SIG-M5 (cell line): ENCODE measurements around the gene PON3.
"Not testable (repeated sequence)": the region's sequence is repeated elsewhere in the genome, so short reads cannot be mapped to it uniquely, and the experiment has no call there.

Source experiments
- DNase-seq: peaks from one replicate; lab custom pipeline; 2025; lab: John Stamatoyannopoulos, UW

PON3 gene

GRCh38 chr7:95411666-95412065, 15.5 kb upstream of the PON3 start:
- DNase-seq: no peak

DNA sequence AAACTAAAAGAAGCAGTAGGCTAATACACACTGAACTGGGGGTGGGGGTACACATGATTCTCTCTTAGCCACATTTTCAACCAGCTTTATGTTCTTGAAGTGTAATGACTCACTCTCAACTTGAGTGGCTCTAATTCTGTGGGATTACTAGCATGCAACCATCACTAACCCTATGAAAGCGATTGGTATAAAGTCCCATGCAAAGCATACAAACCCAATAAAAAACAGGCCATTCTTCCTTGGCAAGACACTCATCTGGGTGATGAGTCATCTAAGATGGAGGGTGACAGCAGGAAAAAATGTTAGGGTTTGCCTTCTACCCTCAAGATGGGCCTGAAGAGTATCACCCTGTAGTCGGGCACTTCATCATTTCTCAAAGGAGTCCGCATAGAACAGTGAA, 14.9 kb upstream of the PON3 start:
- no peak for DNase-seq

- no peak for DNase-seq
These were observed 11.6 kb upstream of the PON3 start for GRCh38 chr7:95407751-95408150.

DNA sequence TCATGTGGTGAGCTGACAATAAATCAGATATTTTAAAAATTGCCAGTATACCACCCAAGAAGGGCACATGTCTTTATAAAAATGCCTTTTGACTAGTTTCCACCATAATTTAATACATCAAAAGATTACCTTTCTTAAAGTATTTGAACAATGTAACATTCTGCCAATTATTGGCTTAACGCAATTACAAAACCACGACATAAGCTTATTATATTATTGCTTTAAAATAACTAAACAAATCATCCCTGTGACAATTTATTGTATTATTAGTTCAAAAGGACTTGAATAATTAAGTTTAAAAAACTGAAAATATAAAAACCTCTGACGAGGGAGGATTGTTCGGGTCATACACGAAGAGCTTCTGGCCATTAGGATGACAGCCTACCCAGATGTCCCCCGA, 9.6 kb upstream of the PON3 start:
- no peak for DNase-seq

- DNase-seq: no peak
These were observed 9.0 kb upstream of the PON3 start for GRCh38 chr7:95405208-95405607.

- DNase-seq: no peak
These were observed 8.2 kb upstream of the PON3 start for GRCh38 chr7:95404316-95404865.

- DNase-seq: no peak
These were observed 2.2 kb upstream of the PON3 start for GRCh38 chr7:95398155-95398940.

- no peak for DNase-seq
These were observed 1.2 kb upstream of the PON3 start for GRCh38 chr7:95397381-95397780.

DNA sequence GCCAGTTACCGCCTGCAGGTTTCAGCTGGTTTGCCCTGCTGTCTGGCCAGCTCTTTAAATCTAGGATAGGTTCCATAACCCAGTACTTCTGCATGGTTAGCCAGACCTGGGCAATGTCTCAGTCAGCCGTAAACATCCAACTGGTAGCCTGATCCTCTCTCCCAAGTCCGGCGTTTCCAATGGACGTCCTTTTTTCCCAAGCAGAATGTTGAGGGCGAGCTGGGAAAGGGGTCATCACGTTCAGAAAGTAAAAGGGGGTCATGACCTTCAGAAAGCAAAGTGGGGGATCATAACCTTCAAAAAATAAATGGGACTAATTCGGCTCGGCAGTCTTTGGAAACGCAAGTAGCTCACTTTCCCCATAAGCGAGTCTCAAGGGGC, 430 bp downstream of the PON3 start:
- DNase-seq: no peak

DNA sequence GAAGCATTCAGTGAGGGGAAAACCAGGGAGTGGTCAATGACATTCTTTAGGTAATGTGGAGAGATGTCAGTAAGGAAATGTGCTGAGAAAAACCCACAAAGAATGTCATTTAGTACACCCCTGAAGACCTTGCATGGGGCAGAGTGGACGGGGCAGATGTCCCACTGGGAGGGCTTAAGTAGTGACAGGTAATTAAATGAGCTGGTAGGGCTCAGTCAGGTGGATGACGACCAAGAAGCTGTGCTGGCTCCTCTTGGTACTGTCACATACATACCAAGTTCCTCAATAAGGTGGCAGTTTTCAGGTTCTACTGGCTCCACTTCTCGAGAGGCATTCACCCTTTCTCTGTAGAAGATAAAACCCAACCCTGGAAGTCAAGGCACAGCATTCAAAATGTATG, 1.8 kb downstream of the PON3 start:
- DNase-seq: no peak

GRCh38 chr7:95391761-95392160, 4.4 kb downstream of the PON3 start:
- DNase-seq: no peak

GRCh38 chr7:95389516-95389915, 6.7 kb downstream of the PON3 start:
- DNase-seq: no peak

GRCh38 chr7:95379457-95379856, 16.7 kb downstream of the PON3 start:
- not testable (repeated sequence) for DNase-seq

GRCh38 chr7:95376632-95377400, 19.4 kb downstream of the PON3 start:
- no peak for DNase-seq

DNA sequence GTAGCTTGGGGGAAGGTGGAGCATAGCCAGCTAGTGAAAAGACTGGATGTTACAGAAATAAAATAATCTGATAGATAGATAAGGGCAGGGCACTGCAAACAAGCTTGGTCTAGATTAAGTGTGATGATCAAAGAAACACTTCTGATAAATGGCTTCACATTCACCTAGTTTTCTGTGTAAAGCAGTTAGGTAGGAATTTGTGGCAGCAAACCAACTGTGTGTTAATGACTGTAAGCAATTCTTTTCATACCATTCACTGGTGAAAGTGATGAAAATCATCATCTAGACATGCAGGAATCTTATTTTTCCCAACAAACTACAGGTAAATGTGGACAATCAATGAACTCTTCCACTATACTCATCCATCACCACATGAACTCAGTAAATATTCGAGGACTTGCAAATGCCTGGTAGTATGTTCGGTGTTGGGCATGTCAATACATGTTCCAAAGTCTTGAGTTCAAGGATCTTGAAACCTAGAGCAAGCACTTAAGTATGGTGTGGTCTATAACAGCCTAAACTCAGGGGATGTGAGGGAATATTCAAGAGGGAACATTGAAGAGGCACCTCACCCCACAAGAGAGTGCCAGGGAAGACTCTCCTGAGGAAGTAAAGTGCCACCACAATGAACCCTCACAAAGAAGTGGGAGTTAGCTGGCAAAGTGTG, 20.5 kb downstream of the PON3 start:
- no peak for DNase-seq

- no peak for DNase-seq
These were observed 22.9 kb downstream of the PON3 start for GRCh38 chr7:95373323-95373722.

DNA sequence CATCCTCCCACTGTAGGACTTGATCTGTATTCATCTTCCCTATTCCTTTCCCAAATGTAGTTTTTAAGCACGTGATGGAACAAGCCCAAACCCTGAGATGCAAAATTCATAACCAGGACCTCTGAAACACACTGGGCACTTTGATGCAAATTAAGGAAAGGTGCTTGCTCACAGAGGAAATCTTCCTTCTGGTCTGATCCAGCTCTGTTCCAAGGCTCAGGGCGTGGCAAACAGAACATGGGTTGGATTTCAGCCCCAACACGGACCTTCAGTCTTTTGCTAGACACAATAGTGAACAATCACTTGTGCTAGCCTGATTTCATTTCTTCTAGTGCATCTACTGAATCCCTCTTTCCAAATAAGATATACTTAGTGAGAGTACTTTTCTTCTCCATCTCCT, 27.9 kb downstream of the PON3 start:
- no peak for DNase-seq

GRCh38 chr7:95367606-95368005, 28.6 kb downstream of the PON3 start:
- DNase-seq: no peak

DNA sequence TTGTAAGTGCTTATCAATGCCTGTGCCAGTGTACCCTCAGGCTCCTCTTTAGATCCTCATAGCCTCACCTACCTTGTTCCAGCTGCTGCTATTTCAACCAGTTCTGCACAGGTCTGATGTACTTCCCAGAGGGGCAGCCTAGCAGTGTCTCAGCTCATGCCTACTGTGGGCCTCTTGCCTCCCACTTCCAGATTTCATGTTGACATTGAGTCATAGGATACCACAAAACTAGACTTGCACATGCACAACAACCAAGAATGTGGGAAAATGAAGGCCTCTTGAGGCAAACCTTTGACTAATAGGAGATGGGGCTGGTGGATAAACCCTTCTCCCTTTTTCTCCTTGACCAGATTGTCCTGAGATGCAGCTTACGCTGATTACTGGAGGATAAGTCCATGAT, 31.0 kb downstream of the PON3 start:
- no peak for DNase-seq

DNA sequence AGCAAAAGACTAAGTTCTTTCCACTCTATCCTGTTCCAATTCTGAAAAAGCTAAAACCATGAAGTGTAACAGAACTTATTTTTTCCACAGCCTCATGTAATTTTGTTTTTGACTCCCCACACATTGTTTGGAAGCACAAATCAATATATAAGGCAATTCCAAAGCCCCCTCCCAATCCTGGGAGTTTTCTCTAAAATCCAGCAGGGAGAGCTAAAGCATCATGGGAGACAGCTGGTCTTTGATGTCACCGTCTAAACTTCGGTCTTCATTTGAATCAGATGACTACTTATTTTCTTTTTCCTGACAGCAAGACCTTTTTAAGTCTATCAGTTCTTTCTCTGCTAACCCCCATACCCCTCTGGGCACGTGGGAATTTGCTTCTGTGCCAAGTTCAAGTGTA, 38.6 kb downstream of the PON3 start:
- DNase-seq: no peak

- DNase-seq: no peak
These were observed 53.4 kb downstream of the PON3 start for GRCh38 chr7:95342642-95343307.

GRCh38 chr7:95342029-95342428, 54.1 kb downstream of the PON3 start:
- DNase-seq: no peak
